Activated CD8-positive, alpha-beta memory T cell treated with anti-CD3 and anti-CD28 coated beads, Interleukin-2, amount 50 U/mL, for 24 hours (primary cell): Measurements from ENCODE around the gene EVI5.

Experiments used
- DNase-seq: peaks from one replicate; pipeline ENCODE4 v3.0.0-alpha.2; 2020; ENCODE audit errors: extremely low read depth

Gene EVI5

GRCh38 chr1:92459871-92460320, 325.0 kb downstream of the EVI5 start:
- DNase-seq: no peak
